GM12878 (cell line): ENCODE results near the gene LRBA. TPM values are rescaled to one million over a fixed set of nuclear protein-coding genes. Genes with fewer than 3 reads are reported as not detected.

Source experiments
- ATAC-seq: fragments of 200-7000 bp; cut with Tn5 transposase; 3 replicates; pipeline ENCODE4 v1.9.1; 2020; ENCODE audit warnings: mild to moderate bottlenecking, moderate library complexity
- BruUV-seq: library from RNA; stranded (reverse); fragments of 400-500 nt; replicated peaks from 2 replicates; lab custom pipeline; 2021; lab: Mats Ljungman, UMichigan
- CTCF ChIA-PET: fragments of 300-600 bp; sonication (Branson Sonifier 250); formaldehyde crosslinking; extraction: SDS; loops from one replicate; lab custom pipeline; 2021; ENCODE audit warnings: inconsistent platforms; lab: Yijun Ruan, JAX
- POLR2A ChIA-PET: fragments of 350-600 bp; formaldehyde crosslinking; extraction: SDS; loops from one replicate; lab custom pipeline; 2021; ENCODE audit warnings: inconsistent platforms; lab: Charles Lee
- RAD21 ChIA-PET: fragments of 300-600 bp; sonication (Branson Sonifier 250); formaldehyde crosslinking; loops from one replicate; lab custom pipeline; 2023; ENCODE audit warnings: antibody characterized with exemption; ENCODE audit not compliant: unreplicated experiment; lab: Charles Lee
- SMC1A ChIA-PET: fragments of 300-600 bp; sonication (Branson Sonifier 250); formaldehyde crosslinking; loops from one replicate; lab custom pipeline; 2023; ENCODE audit not compliant: unreplicated experiment, uncharacterized antibody; lab: Charles Lee
- DNase-seq: peaks from one replicate; pipeline ENCODE4 v3.0.0-alpha.2; 2011; ENCODE audit warnings: low read depth, low spot score
- FAIRE-seq: peaks from 3 replicates; lab custom pipeline; 2011; peaks lifted over from hg19 to GRCh38; lab: Jason Lieb, UNC
- H2AFZ ChIP-seq: 2 replicates; pipeline ENCODE4 v1.6.0; 2011; ENCODE audit warnings: low read depth, low read length, control low read depth; ENCODE audit not compliant: control insufficient read depth
- H3K27ac ChIP-seq: 2 replicates; pipeline ENCODE4 v1.5.1; 2011; ENCODE audit warnings: control low read depth; ENCODE audit not compliant: control insufficient read depth, insufficient read depth
- H3K27me3 ChIP-seq, 2 experiments: replicated peaks in 1 of 2; 2 replicates each; pipeline versions ENCODE4 v1.6.0 to v1.6.1; 2011; ENCODE audit warnings: low read length in 1 of 2; ENCODE audit not compliant: control insufficient read depth in 2 of 2, insufficient read depth in 2 of 2
- H3K36me3 ChIP-seq, 2 experiments: 2 replicates each; pipeline ENCODE4 v1.5.1; 2011; ENCODE audit warnings: low read length in 1 of 2; ENCODE audit not compliant: control insufficient read depth in 2 of 2, insufficient read depth in 2 of 2
- H3K4me1 ChIP-seq: 2 replicates; pipeline ENCODE4 v1.6.1; 2011; ENCODE audit warnings: mild to moderate bottlenecking, low read length, moderate library complexity, mixed read lengths; ENCODE audit not compliant: control insufficient read depth, insufficient read depth
- H3K4me2 ChIP-seq: 2 replicates; pipeline ENCODE4 v1.6.0; 2011; ENCODE audit warnings: control low read depth; ENCODE audit not compliant: control insufficient read depth, insufficient read depth
- H3K4me3 ChIP-seq: fragments of 200-600 bp; sonication (generic); 2 replicates; pipeline ENCODE4 v1.5.1; 2016
- H3K79me2 ChIP-seq: 2 replicates; pipeline ENCODE4 v1.6.0; 2011; ENCODE audit warnings: low read length; ENCODE audit not compliant: control insufficient read depth, insufficient read depth
- H3K9ac ChIP-seq: 2 replicates; pipeline ENCODE4 v1.8.0; 2011; ENCODE audit warnings: low read length, control low read depth, mixed read lengths; ENCODE audit not compliant: control insufficient read depth, insufficient read depth
- H3K9me3 ChIP-seq: replicated peaks from 3 replicates; pipeline ENCODE4 v1.5.1; 2011; ENCODE audit warnings: mild to moderate bottlenecking, low read length; ENCODE audit not compliant: control insufficient read depth, insufficient read depth
- H4K20me1 ChIP-seq: 2 replicates; pipeline ENCODE4 v1.6.0; 2011; ENCODE audit not compliant: control insufficient read depth, insufficient read depth
- ESRRA ChIP-seq: IDR thresholded peaks from 2 replicates; pipeline ENCODE4 v1.6.1; 2012; ENCODE audit warnings: mild to moderate bottlenecking, low read length, improper control_type of control experiment
- FOS ChIP-seq: IDR thresholded peaks from 3 replicates; pipeline ENCODE4 v1.6.1; 2011; ENCODE audit warnings: borderline replicate concordance; ENCODE audit not compliant: insufficient read length; ENCODE audit errors: extremely low read depth
- KDM1A ChIP-seq: fragments of 200-600 bp; sonication (generic); IDR thresholded peaks from 2 replicates; pipeline ENCODE4 v1.6.1; 2016; ENCODE audit warnings: borderline replicate concordance
- PKNOX1 ChIP-seq: fragments of 450-650 bp; IDR thresholded peaks from 2 replicates; pipeline ENCODE4 v1.6.1; 2016; ENCODE audit warnings: mild to moderate bottlenecking
- SREBF1 ChIP-seq: IDR thresholded peaks from 2 replicates; pipeline ENCODE4 v1.6.1; 2012; ENCODE audit warnings: mild to moderate bottlenecking, low read length
- SUZ12 ChIP-seq: fragments of 200-600 bp; sonication (generic); IDR thresholded peaks from one replicate; pipeline ENCODE4 v1.6.1; 2018; ENCODE audit warnings: antibody characterized with exemption, mild to moderate bottlenecking; ENCODE audit not compliant: unreplicated experiment
- ZZZ3 ChIP-seq: IDR thresholded peaks from 2 replicates; pipeline ENCODE4 v1.6.1; 2011; ENCODE audit warnings: low read depth; ENCODE audit not compliant: control insufficient read depth, insufficient read length
- WGBS: methylation state at CpG from one replicate; pipeline ENCODE4 v1.1.6; 2016; ENCODE audit warnings: low lambda C conversion rate; ENCODE audit not compliant: insufficient replicate concordance, insufficient coverage; ENCODE audit errors: missing lambda C conversion rate; 5-methylcytosine and 5-hydroxymethylcytosine counted together
- in situ Hi-C: fragments of 300-500 bp; cut with MboI; formaldehyde crosslinking; loops from 9 replicates; pipeline ENCODE4 v1.14.3; 2018; ENCODE audit warnings: mixed read lengths
- intact Hi-C: fragments of 100-400 bp; cut with micrococcal nuclease; formaldehyde crosslinking; loops from one replicate; pipeline ENCODE4 v1.14.2; 2022; ENCODE audit not compliant: unreplicated experiment
- polyA plus RNA-seq, 11 experiments: library from polyadenylated mRNA; depleted of rRNA in 4 of 11; unstranded in 6 of 11; stranded (reverse) in 5 of 11; fragments of >200 nt; fragmentation: Nextera tagmentation in 4 of 11; fragmentation: Illumina TruSeq in 1 of 11; extraction: Ambion mirVana in 4 of 11; extraction: Trizol in 1 of 11; gene quantifications; 1 replicate in 1 of 11; 2 replicates in 10 of 11; pipeline versions ENCODE4 v1.2.1 to v1.2.3, GENCODE V29; 2011 to 2016; ENCODE audit warnings: inconsistent platforms in 2 of 11, missing spikeins in 2 of 11, low read depth in 1 of 11
- total RNA-seq, 4 experiments: library from RNA; depleted of rRNA in 3 of 4; stranded (reverse); fragments of >200 nt in 3 of 4; fragmentation: Illumina TruSeq in 1 of 4; extraction: Trizol in 1 of 4; gene quantifications; 2 replicates each; pipeline versions ENCODE4 v1.2.1 to v1.2.3, GENCODE V29; 2013 to 2021

LRBA gene
- total and polyA plus RNA-seq, 10 of the 15 experiments (the other 5 are each of a cell fraction or from before 2014, with no cell fraction given) = 20.3 to 93.4 (median 55.0) TPM

- H3K79me2 ChIP-seq = no peaks in the 10 kb centered on the region
- BruUV-seq = no TSS peak
- SMC1A ChIA-PET = interaction anchor here (1.2 to 1.6 kb wide), 3 partner anchors 22 to 72 kb away, joined by 3 to 4 read pairs (median 4); no protein-coding TSS in a partner anchor
- POLR2A ChIA-PET = no interaction called here
- H3K4me2 ChIP-seq = no peak overlapping the region
- no peaks in the 10 kb centered on the region for H3K27me3 ChIP-seq
- no peak overlapping the region for H3K9ac ChIP-seq
- ATAC-seq (no peak), DNase-seq (no peak), FAIRE-seq (no peak)
- peaks cover 16% of the 10 kb centered on the region for H3K4me1 ChIP-seq
- H3K36me3 ChIP-seq = peaks cover 0 to 2% of the 10 kb centered on the region in 2 experiments; a peak in 1 of 4 replicates
- intact Hi-C loops = no loop called here
- no peak overlapping the region for H3K27ac ChIP-seq
- in situ Hi-C loops = no loop called here
- WGBS = 98% methylated on average over 4 of the region's 4 CpGs
- CTCF ChIA-PET = interaction anchor here (2.2 kb wide), 1 partner anchor 22 kb away, joined by 8 read pairs; no protein-coding TSS in a partner anchor
- peaks cover 5% of the 10 kb centered on the region; the same call in 2 of the 3 replicates for H3K9me3 ChIP-seq
- RAD21 ChIA-PET = no interaction called here
- TF ChIP-seq KDM1A (no peak), SUZ12 (no peak), FOS (no peak), ESRRA (no peak)
- no peak overlapping the region for H2AFZ ChIP-seq
- no peak overlapping the region for H3K4me3 ChIP-seq
- H4K20me1 ChIP-seq = no peaks in the 10 kb centered on the region
These were observed 125.8 kb downstream of the LRBA start for GRCh38 chr4:150889306-150889705.

- DNase-seq (no peak), ATAC-seq (no peak), FAIRE-seq (no peak)
- no TSS peak for BruUV-seq
- H3K36me3 ChIP-seq = peaks cover 0 to 2% of the 10 kb centered on the region in 2 experiments; a peak in 1 of 4 replicates
- CTCF ChIA-PET = interaction anchor here (2.2 kb wide), 1 partner anchor 22 kb away, joined by 8 read pairs; no protein-coding TSS in a partner anchor
- no peak overlapping the region for H3K27ac ChIP-seq
- no peaks in the 10 kb centered on the region for H4K20me1 ChIP-seq
- no peak overlapping the region for H3K4me3 ChIP-seq
- peaks cover 20% of the 10 kb centered on the region for H3K4me1 ChIP-seq
- RAD21 ChIA-PET = no interaction called here
- H2AFZ ChIP-seq = no peak overlapping the region
- no peak overlapping the region for H3K9ac ChIP-seq
- no peaks in the 10 kb centered on the region; the same call in 1 of the 2 replicates for H3K79me2 ChIP-seq
- H3K27me3 ChIP-seq = no peaks in the 10 kb centered on the region
- no peak for TF ChIP-seq SREBF1
- TF ChIP-seq ZZZ3 = no peak
- no peak for TF ChIP-seq PKNOX1
- H3K4me2 ChIP-seq = no peak overlapping the region
- POLR2A ChIA-PET = no interaction called here
- in situ Hi-C loops = no loop called here
- SMC1A ChIA-PET = interaction anchor here (1.2 to 1.6 kb wide), 4 partner anchors 21 to 124 kb away, joined by 3 to 4 read pairs (median 4); no protein-coding TSS in a partner anchor
- H3K9me3 ChIP-seq = peaks cover 5% of the 10 kb centered on the region; the same call in 2 of the 3 replicates
- intact Hi-C loops = no loop called here
These were observed 126.5 kb downstream of the LRBA start for GRCh38 chr4:150888625-150889024.
